ENCODE data around the gene PHF8.

DNA sequence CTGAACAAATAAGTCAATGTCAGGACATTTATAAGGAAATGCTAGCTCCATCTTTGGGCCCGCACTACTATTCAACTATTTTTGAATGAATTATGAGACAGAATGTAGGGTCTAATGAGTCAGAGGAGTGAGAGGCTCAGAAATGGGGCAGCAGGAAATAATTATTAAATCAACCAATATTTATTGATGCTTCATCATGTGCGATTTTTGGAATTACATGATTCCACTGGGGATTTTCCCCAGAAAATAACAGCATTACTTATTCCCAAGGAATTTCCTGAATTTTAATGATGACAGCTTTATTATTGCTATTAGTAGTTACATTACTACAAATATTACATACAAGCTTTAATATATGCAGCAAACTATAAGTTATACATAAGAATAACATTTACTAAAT is 49.3 kb upstream of the PHF8 start:
- TF ChIP-seq, protein P1, sequence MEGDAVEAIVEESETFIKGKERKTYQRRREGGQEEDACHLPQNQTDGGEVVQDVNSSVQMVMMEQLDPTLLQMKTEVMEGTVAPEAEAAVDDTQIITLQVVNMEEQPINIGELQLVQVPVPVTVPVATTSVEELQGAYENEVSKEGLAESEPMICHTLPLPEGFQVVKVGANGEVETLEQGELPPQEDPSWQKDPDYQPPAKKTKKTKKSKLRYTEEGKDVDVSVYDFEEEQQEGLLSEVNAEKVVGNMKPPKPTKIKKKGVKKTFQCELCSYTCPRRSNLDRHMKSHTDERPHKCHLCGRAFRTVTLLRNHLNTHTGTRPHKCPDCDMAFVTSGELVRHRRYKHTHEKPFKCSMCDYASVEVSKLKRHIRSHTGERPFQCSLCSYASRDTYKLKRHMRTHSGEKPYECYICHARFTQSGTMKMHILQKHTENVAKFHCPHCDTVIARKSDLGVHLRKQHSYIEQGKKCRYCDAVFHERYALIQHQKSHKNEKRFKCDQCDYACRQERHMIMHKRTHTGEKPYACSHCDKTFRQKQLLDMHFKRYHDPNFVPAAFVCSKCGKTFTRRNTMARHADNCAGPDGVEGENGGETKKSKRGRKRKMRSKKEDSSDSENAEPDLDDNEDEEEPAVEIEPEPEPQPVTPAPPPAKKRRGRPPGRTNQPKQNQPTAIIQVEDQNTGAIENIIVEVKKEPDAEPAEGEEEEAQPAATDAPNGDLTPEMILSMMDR (IDR thresholded peaks at IDR 0.05) = no peak
- no peak for TF ChIP-seq POLR2A (IDR thresholded peaks at IDR 0.05)

Data from right lobe of liver (tissue), 4 donors.